Small intestine (tissue), 7 donors: ENCODE measurements around the gene CTSE. TPM values are rescaled to one million over a fixed set of nuclear protein-coding genes. Genes with fewer than 3 reads are reported as not detected.

ENCODE experiments used
- DNase-seq, 2 donors: peaks; one replicate each; pipeline versions ENCODE4 v3.0.0 to v3.0.0-alpha.2; 2013
- FAIRE-seq: peaks from 2 replicates; lab custom pipeline; 2012; peaks lifted over from hg19 to GRCh38; lab: Jason Lieb, UNC
- H3K27ac ChIP-seq, 3 donors: one replicate each; pipeline ENCODE4 v1.5.1; 2013; ENCODE audit warnings: low read length in 2 of 3, mild to moderate bottlenecking in 2 of 3, control low read depth in 1 of 3, inconsistent platforms in 1 of 3, low read depth in 1 of 3, moderate library complexity in 1 of 3
- H3K27me3 ChIP-seq, 3 donors: one replicate each; pipeline ENCODE4 v1.6.1; 2013; ENCODE audit warnings: low read length in 3 of 3, inconsistent platforms in 1 of 3; ENCODE audit not compliant: control insufficient read depth in 3 of 3, insufficient read depth in 3 of 3
- H3K36me3 ChIP-seq, 3 donors: one replicate each; pipeline ENCODE4 v1.6.1; 2013; ENCODE audit warnings: low read length in 3 of 3, inconsistent platforms in 1 of 3, low read depth in 1 of 3, mild to moderate bottlenecking in 1 of 3, moderate library complexity in 1 of 3; ENCODE audit not compliant: control insufficient read depth in 3 of 3, insufficient read depth in 2 of 3
- H3K4me1 ChIP-seq, 3 donors: one replicate each; pipeline ENCODE4 v1.6.1; 2013; ENCODE audit warnings: low read length in 2 of 3, inconsistent platforms in 1 of 3, low read depth in 1 of 3, mild to moderate bottlenecking in 1 of 3, moderate library complexity in 1 of 3; ENCODE audit not compliant: control insufficient read depth in 3 of 3, insufficient read depth in 2 of 3
- H3K4me3 ChIP-seq, 3 donors: one replicate each; pipeline ENCODE4 v1.5.1; 2013; ENCODE audit warnings: low read length in 3 of 3, control low read depth in 1 of 3, inconsistent platforms in 1 of 3, low read depth in 1 of 3, mild to moderate bottlenecking in 1 of 3, moderate library complexity in 1 of 3
- H3K9me3 ChIP-seq, 2 donors: one replicate each; pipeline ENCODE4 v1.6.1; 2013; ENCODE audit warnings: low read depth in 1 of 2, low read length in 1 of 2; ENCODE audit not compliant: control insufficient read depth in 2 of 2, insufficient read depth in 1 of 2
- WGBS, 3 donors: extraction: QIAGEN DNeasy Blood & Tissue Kit; methylation state at CpG; one replicate each; pipeline ENCODE4 v1.1.7; 2013; 5-methylcytosine and 5-hydroxymethylcytosine counted together
- polyA plus RNA-seq, 4 donors: library from polyadenylated mRNA; stranded (reverse) in 3 of 4; unstranded in 1 of 4; fragments of 200-250 nt in 3 of 4; fragments of 120-200 nt in 1 of 4; gene quantifications; one replicate each; pipeline versions ENCODE4 v1.2.1 to v1.2.3, GENCODE V29; 2013
- donor health status: healthy with polysubstance abuse.
- donor health status: control.
- donor health status: control.
- donor health status: Bipolar disorder and iron deficiency.
- donor health status: healthy.

CTSE gene
- polyA plus RNA-seq, 4 donors, result 13.0 to 216 (median 112) TPM

DNA sequence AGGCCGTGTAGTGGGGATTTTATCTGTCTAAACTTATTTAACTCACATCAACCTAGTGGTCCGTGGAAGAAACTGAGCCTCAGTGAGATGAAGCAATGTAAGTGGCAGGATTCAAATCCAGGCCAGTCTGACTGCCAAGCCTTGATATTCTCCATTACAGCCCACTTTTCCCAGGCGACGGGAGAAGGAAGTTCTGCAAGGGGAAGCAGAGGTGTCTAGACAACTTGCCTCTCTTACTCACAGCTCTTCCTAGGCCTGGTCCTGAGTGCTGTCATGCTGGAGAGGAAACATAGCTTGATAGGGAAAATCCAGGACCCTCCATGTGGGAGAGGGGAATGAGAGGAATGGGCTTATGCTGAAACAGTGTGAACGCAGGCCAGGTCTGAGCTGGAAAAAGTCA lies 9.1 kb downstream of the CTSE start:
- Histone ChIP-seq H3K27ac (no peak overlapping the region), H3K27me3 (no peaks in the 10 kb centered on the region), H3K4me1 (peaks cover 0 to 10% (median 5%) of the 10 kb centered on the region in 3 donors), H3K9me3 (no peaks in the 10 kb centered on the region), H3K36me3 (peaks cover 0 to 11% (median 0%) of the 10 kb centered on the region in 3 donors), H3K4me3 (no peak overlapping the region)
- no peak for FAIRE-seq
- 86 to 92% (median 86%) methylated on average over 5 of the region's 5 CpGs for WGBS, 3 donors
- DNase-seq, result no peak

- peaks cover 0 to 11% (median 0%) of the 10 kb centered on the region in 3 donors for H3K36me3 ChIP-seq
- no peak overlapping the region for H3K27ac ChIP-seq
- no peaks in the 10 kb centered on the region for H3K9me3 ChIP-seq
- H3K27me3 ChIP-seq, result no peaks in the 10 kb centered on the region
- no peak overlapping the region for H3K4me3 ChIP-seq
- DNase-seq (no peak), FAIRE-seq (no peak)
- WGBS, 3 donors, result 83 to 93% (median 88%) methylated on average over 6 of the region's 6 CpGs
- H3K4me1 ChIP-seq, result peaks cover 0 to 10% (median 5%) of the 10 kb centered on the region in 3 donors
Observed at GRCh38 chr1:206013026-206013795, 10.5 kb downstream of the CTSE start.

GRCh38 chr1:206012086-206012859 lies 11.4 kb downstream of the CTSE start:
- WGBS, 3 donors, result 38 to 52% (median 42%) methylated on average over 17 of the region's 17 CpGs
- DNase-seq (peak; percentile 88 to 93), FAIRE-seq (no peak)
- H3K4me3 ChIP-seq, result no peak overlapping the region
- no peaks in the 10 kb centered on the region for H3K9me3 ChIP-seq
- H3K27ac ChIP-seq, result peak overlapping the region in 2 of 3 donors; percentile 8 to 26
- H3K27me3 ChIP-seq, result no peaks in the 10 kb centered on the region
- peaks cover 0 to 10% (median 5%) of the 10 kb centered on the region in 3 donors for H3K4me1 ChIP-seq
- peaks cover 0 to 11% (median 0%) of the 10 kb centered on the region in 3 donors for H3K36me3 ChIP-seq

- no peak overlapping the region for H3K27ac ChIP-seq
- 81 to 86% (median 82%) methylated on average over 8 of the region's 8 CpGs for WGBS, 3 donors
Observed at GRCh38 chr1:206011057-206011456, 12.6 kb downstream of the CTSE start.

DNA sequence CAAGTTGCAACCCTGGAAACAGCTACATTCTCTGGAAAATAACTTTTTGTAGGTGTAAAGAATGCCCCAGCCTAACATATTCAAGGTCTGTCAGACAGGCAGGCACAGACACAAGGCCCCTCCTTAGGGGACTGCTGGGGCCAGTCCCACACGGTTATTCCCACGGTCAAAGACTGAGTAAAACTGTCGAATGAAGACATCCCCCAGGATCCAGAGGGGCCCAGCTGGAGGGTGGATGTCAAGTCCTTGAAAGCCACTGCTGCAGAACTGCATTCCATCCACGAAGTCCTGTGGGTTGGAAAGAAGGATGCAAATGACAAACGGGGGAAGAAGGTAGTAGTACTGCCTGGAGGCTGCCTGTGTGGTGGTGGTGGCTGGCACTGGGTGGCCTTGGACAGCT lies 13.6 kb downstream of the CTSE start:
- 71 to 84% (median 77%) methylated on average over 5 of the region's 5 CpGs for WGBS, 3 donors
- Histone ChIP-seq H3K4me3 (no peak overlapping the region), H3K9me3 (no peaks in the 10 kb centered on the region), H3K36me3 (peaks cover 0 to 8% (median 0%) of the 10 kb centered on the region in 3 donors), H3K27me3 (no peaks in the 10 kb centered on the region), H3K27ac (no peak overlapping the region), H3K4me1 (peaks cover 0 to 10% (median 5%) of the 10 kb centered on the region in 3 donors)
- FAIRE-seq (no peak), DNase-seq (no peak)

More at GRCh38 chr1:206011057-206011456, 12.6 kb downstream of the CTSE start:
- DNase-seq (no peak), FAIRE-seq (no peak)
- Histone ChIP-seq H3K4me1 (peaks cover 0 to 10% (median 5%) of the 10 kb centered on the region in 3 donors), H3K36me3 (peaks cover 0 to 10% (median 0%) of the 10 kb centered on the region in 3 donors), H3K27me3 (no peaks in the 10 kb centered on the region), H3K4me3 (no peak overlapping the region), H3K9me3 (no peaks in the 10 kb centered on the region)

DNA sequence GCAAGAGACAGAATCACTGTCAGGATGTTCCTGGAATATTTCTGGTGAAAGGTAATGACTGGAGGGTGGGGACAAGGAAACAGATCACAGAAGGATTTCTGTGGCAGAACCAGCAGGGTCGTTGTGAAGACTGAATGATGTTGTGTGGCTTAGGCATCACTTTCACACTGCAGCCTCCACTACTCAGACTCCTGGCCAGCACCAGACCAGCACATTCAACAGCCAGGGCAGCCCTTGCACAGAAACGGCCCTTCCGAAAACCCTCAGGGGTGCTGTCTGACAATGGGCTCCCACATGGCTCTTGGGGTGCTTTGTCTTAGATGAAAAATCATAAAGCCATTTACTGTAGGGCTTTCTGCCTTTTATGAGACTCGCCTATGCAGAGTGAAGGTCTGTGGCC lies 16.7 kb downstream of the CTSE start:
- H3K4me1 ChIP-seq, result peaks cover 0 to 4% (median 2%) of the 10 kb centered on the region in 3 donors
- H3K4me3 ChIP-seq, result no peak overlapping the region
- DNase-seq (no peak), FAIRE-seq (no peak)
- WGBS, 3 donors, result 69 to 79% (median 70%) methylated on average over 4 of the region's 4 CpGs
- no peaks in the 10 kb centered on the region for H3K36me3 ChIP-seq
- H3K27me3 ChIP-seq, result no peaks in the 10 kb centered on the region
- no peak overlapping the region for H3K27ac ChIP-seq
- H3K9me3 ChIP-seq, result no peaks in the 10 kb centered on the region

DNA sequence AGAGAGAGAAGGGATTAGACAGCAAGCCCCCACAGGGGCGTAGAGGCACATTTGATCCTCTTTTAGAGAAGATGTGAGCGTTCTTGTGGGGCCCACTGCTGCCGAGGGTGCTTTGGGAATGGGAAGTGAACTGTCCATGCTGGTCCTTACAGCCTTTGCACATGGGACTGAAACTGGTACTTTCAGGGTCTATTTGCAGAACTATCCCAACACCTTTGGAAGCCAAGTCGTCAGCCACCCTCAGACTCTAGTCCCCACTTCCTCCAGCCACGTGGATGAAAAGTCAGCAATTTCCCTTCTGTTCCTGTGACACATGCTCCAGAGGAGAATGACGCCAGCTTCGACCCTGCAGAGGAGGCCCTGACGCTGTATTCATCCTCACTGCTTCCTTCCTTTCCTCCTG lies 17.9 kb downstream of the CTSE start:
- Histone ChIP-seq H3K36me3 (no peaks in the 10 kb centered on the region), H3K9me3 (peaks cover 0 to under 1% of the 10 kb centered on the region in 2 donors), H3K27me3 (no peaks in the 10 kb centered on the region), H3K4me1 (no peaks in the 10 kb centered on the region), H3K4me3 (no peak overlapping the region), H3K27ac (no peak overlapping the region)
- DNase-seq, result no peak
- FAIRE-seq, result no peak
- WGBS, 3 donors, result 67 to 81% (median 73%) methylated on average over 8 of the region's 8 CpGs

DNA sequence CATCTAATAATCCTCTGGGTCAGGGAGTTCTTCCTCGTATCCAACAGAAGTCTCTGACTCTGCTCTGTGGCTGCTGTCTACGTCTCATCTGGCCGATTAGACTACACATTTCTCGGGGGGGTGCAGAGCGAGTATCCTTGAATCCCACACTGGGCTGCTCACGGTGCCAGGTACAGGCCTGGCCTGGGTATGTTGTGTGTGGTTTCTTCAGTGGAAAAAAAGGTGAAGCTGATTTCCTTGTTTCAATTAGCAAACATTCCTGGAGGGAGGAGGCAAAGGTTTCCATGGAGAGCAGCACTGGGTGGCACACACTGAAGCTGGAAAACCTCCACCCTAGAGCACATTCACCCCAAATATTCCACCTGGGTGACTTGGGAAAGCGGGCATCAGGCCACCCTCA lies 18.5 kb downstream of the CTSE start:
- FAIRE-seq (no peak), DNase-seq (no peak)
- no peaks in the 10 kb centered on the region for H3K4me1 ChIP-seq
- H3K27ac ChIP-seq, result no peak overlapping the region
- H3K27me3 ChIP-seq, result no peaks in the 10 kb centered on the region
- no peaks in the 10 kb centered on the region for H3K36me3 ChIP-seq
- no peak overlapping the region for H3K4me3 ChIP-seq
- WGBS, 3 donors, result 84 to 88% (median 85%) methylated on average over 7 of the region's 7 CpGs
- peaks cover 0 to 6% of the 10 kb centered on the region in 2 donors for H3K9me3 ChIP-seq
